NCI-H82 treated with DMSO at 0.1 percent for 48 hours (cell line): ENCODE measurements around the gene KLHDC4.
A peak's percentile ranks its signal among the peaks of the same experiment; 100 is the strongest.
"Not testable (repeated sequence)": the region's sequence is repeated elsewhere in the genome, so short reads cannot be mapped to it uniquely, and the experiment has no call there.

ENCODE experiments used
- DNase-seq: peaks from one replicate; lab custom pipeline; 2025; ENCODE audit not compliant: unreplicated experiment; lab: John Stamatoyannopoulos, UW

Gene KLHDC4

DNA sequence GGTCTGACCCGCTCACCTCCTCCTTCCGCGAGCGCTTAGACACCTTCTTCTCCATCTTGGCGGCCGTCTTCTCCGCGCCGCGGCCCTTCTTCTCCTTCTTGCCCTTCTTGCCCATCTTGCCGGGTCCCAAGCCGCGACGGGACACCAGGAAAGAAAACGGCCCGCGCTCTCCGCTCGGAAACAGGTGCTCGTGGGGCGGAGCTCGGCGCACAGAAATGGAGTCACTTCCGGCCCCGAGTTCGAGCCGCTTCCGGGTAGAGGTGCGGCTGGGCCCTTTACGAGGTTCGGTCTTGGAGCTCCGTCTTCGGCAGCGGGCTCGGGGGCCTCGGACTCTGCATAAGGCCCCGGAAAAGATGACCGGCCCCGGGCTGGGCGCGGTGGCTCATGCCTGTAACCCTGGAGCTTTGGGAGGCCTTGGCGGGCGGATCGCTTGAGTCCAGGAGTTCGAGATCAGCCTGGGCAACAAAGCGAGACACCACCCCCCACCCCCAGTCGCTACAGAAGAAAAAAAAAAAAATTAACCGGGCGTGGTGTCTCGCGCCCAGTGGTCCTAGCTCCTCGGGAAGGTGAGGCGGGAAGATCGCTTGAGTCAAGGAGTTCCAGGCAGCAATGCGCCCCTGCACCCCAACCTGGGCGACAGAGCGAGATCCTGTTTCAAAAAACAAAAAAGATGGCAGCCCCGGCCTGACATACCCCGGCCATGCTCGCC lies at the start of gene KLHDC4:
TSS of gene KLHDC4 (minus strand) at position 211 of the 709 bp plus-strand sequence. CDS start at position 115, 96 bp downstream.
- DNase-seq: no peak

DNA sequence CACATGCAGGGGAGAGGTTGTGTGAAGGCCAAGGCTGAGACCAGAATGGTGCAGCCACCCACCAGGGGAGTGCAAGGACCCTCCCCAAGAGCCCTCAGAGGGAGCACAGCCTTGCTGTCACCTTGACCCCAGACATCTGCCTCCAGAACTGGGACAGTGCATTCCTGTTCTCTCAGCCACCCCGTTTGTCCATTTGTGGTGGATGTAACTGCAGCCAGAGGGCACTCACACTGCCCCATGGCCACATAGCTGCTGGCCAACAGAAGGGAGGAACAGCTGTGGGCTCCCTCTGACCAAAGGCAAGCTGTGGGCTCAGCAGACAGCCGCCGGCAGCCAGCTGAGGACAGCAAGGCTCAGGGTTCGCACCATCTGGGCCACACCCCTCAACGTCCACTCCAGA lies 49.8 kb upstream of the KLHDC4 start:
- no peak for DNase-seq

DNA sequence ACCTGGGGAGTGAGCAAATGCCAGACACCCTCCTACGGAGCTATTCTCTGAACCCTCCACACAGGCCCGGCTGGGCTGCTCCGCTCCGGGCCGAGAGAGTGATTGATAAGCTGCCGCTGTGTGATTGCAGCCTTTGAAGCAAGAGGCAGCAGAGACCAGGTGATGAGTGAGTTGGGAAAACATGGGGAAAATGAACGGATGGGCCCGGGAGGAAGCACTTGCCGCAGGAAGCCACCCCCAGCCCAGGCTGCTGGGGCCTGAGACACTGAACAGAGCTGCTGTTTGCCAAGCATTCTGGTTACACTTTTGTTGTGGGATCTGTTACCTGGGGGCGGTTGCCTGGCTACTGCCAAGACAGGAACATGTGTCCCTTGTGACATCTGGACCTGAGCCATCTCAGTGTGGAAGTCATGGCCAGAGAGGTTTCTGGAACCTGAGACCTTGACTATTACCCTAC lies 46.4 kb upstream of the KLHDC4 start:
- no peak for DNase-seq

DNA sequence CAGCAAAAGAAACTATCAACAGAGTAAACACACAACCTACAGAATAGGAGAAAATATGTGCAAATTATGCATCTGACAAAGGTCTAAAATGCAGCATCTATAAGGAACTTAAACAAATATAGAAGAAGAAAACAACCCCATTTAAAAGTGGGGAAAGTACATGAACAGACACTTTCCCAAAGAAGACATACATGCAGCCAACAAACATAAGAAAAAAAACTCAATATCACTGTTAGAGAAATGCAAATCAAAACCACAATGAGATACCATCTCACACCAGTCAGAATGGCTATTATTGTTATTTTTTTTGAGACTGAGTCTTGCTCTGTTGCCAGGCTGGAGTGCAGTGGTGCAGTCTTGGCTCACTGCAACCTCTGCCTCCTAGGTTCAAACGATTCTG lies 45.7 kb upstream of the KLHDC4 start:
- DNase-seq: not testable (repeated sequence)

DNA sequence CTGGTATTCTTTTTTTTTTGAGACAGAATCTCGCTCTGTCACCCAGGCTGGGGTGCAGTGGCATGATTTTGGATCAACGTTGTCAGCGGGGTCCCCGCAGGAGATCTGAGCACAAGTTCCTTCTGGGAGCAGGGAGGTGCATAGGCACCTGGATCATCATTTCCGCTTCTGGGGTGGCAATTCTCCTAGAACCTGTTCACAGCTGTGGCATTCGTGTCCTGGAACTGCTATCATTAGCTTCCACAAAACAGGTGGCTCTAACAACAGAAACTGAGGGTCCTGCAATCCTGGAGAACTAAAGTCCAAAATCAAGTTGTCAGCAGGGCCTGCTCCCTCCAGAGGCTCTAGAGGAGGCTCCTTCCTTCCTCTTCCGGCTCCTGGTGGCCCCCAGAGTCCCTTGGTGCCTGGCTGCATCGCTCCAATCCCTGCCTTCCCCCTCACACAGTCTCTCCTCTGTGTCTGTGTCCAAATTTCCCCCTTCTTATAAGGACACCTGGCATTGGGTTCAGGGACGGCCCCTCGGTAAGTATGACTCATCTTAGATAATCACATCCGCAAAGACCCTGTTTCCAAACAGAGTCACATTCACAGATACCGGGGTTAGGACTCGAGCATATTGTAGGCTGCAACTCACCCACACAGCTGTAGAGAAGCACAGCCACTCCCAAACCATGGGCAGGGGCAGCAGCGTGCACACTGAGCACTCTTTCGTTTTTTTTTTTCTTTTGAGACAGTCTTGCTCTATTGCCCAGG lies 43.5 kb upstream of the KLHDC4 start:
- DNase-seq: no peak

DNA sequence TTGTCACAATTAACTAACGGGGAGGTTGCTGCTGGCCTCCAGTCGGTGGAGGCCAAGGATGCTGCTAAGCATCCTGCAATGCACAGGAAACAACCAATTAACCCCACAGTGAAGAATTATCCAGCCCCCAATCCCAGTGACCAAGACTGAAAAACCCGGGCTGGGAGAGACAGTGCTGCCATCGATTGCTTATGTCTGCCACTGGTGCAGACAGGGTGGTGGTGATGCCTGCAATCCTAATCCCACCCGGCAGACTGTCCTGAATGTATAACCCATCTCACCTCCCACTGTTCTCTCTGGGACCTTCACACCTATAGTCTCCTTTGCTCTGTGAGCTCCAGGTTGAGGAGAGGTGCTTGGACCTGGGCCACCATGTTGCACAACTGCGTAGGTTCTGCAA lies 42.3 kb upstream of the KLHDC4 start:
- no peak for DNase-seq

DNA sequence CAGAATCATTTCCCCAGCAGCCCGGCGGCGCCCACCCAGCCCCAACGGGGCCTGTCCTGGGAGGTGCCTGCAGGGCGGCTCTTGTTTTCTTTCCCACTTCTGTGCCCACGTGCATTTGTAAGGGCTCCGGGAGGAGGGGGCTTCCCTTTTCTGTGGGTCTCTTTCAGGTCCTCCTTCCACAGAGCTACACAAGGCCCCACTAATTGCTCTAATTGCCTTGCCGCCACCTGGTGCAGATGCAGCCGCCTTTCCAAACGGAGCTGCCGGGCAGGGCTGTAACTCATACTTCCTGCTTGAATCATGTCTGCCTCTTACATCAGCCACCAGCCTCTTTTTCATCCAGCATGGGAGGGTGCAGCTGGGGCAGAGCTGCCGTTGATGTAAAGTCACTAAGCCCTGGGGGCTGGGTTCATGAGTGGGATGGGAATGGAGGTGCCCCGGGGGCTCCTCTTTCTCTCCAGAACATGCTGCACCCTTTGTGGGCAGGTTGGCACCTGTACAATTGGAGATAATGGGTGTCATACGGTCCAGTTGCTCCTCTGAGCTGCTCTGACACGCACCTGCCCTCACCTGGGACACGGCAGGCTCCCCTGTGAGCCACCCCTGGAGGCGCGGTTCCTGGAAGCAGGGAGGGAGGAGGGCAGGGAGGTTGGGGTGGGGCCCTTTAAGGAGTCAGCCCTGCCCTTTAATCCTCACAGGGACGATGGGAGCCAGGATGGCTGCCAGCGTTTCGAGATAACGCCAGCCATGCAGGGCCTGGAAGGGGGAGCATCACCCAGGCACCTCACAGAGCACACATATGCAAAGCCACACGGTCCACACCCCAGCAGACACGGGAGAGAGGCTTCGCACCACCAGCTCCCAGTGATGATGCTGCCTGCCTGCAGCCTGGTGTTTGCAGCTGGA lies 41.1 kb upstream of the KLHDC4 start:
- DNase-seq: peak; percentile 54

DNA sequence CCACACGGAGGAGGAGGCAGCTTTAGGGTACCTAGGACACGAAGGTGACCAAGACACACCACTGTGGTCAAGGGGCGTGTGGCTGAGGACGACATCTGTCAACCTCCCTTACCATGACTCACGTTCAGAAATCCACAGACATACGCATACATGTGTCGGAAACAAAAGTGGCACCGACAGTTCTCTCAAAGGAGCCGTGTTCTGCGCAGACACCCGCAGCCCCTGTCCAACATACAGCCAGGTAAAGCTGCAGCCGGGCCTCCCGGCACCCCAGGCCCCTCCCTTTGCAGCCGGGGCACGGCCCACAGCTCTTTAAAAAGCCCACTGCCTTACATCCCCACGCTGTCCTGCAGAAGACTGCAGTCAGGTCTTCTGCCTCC lies 40.5 kb upstream of the KLHDC4 start:
- DNase-seq: no peak

DNA sequence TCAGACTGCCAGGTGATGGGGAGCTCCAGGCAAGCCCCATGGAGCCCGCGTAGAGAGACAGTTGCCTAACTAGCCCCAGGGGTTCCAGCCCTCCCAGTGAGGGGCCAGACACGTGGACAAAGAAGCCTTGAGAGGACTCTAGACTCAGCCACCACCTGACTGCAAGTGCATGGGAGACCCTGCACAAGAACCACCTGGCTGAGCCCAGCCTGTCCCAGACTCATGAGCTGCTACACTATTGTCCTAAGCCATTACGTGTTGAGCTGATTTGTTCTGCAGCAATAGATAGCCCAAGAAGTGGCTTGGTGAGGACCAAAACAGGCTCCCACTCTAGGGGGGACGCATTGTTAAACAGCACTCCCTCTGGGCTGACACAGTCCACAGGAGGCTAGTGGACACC lies 37.6 kb upstream of the KLHDC4 start:
- DNase-seq: no peak

DNA sequence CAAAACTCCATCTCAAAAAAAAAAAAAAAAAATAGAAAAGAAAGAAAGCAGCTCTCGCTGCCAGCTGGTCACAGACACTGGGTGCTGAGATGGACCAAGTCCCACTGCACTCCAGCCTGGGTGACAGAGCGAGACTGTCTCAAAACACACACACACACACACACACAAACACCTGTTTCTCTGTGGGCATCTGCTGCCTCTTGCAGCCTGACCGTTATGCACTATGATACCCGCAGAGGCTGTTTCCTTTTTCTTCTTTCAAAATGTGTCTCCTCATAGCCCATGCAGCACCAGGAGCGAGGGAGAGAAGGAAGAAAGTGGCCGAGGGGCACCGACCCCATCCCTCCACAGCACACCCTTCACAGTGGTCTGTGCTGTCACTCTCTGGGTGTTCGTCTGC lies 36.9 kb upstream of the KLHDC4 start:
- DNase-seq: no peak

DNA sequence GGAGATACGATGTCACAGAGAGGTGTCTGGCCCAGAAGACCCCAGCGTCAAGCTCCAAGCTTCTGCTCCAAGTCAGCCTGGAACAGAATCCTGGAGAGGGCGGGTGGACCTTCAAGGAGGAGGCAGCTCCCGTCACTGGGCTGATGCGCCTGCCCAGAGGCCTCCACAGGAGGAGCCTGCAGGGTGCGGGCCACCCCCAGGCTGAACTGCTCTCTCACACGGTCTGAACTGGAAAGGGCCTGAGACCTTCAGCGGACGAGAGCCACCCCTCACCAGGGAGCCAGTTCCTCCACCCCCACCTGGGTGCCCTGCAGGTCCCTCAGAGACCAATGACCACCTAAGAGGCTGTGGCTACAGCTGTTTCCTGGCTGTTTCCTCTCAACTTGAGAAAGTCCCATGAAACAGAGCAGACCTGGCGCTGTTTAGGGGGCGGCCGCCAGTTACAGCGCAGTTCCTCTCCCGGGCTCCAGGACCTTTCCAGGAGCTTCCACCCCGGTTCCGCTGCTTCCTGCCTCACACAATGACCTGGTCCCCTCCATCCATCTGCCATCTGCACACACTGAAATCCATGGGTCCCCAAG lies 36.0 kb upstream of the KLHDC4 start:
- no peak for DNase-seq

DNA sequence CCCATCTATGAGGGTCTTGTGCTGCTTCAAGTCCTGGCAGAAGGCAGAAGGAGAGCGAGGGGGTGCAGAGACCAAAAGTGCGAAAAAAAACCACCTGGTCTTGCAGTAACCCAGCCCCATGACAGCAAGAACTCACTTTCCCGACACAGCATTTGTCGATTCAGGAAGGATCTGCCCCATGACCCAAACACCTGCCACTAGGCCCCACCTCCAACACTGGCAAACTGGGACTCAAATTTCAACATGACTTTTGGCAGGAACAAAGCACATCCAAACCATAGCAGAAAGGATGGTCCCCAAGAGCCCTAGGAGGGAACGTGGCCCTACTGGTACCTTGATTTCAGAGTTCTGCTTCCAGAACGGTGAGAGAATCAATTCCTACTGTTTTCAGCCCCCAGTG lies 34.7 kb upstream of the KLHDC4 start:
- no peak for DNase-seq

DNA sequence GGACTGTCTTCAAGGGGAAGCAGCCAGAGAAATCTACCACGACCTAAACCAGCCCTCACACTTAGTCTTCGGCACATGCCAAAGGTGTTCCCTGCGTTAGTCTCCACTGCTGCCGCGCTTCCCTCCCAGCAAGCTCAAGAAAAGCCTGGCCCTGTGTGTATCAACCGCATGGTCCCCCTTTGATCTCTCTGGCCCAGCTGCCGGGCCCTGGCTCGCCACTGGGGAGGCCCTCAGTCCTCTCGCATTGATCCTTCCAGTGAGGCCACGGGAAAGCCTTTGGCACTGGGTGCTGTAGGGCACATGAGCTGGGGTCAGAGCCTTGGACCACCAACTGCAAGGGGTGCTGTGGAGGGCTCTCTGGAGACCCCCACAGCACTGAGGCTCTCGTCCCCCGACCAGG lies 29.6 kb upstream of the KLHDC4 start:
- DNase-seq: no peak

DNA sequence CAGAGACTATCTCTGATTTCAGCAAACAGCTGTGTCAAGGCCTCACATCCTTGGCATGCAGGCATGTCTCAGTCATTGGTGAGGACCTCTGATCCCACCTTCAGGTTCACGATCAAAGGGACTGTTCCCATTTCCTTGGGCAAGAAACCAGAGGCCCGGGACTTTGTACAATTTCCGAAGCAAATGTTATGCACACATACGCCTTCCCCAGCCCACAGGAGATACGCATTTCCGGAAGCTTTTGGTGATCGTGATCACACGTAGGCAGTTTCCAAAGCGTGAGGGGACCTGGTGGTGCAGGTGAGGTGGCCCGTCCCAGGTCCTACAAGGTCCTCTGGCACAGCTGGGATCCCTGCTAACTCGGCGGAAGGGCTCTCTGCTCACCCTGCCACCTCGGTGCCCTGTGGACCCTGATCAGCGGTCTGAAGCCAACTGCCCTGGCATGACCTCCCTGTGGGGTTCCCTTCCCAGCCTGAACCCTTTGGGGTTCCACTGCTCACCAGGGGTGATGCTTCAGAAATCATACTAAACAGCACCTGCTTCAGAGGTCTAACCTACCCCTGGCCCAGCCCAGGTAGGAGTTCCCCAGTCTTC lies 28.8 kb upstream of the KLHDC4 start:
- no peak for DNase-seq

DNA sequence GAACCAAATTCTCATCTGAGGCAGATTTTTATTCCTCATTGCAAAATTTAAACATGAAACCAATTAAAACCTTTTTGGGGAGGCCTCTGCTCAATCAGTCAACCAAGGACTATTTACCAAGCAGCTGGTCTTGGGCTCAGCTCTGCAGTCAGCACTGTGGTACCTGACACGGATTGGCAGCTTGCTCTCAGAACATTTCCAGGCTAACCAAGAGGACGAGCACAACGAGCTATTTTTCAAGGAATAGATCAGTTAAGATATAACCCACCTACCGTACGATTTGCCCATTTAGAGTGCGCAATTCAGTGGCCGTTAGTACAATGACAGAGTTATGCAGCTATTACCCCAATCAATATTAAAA lies 26.4 kb upstream of the KLHDC4 start:
- peak; percentile 69 for DNase-seq

DNA sequence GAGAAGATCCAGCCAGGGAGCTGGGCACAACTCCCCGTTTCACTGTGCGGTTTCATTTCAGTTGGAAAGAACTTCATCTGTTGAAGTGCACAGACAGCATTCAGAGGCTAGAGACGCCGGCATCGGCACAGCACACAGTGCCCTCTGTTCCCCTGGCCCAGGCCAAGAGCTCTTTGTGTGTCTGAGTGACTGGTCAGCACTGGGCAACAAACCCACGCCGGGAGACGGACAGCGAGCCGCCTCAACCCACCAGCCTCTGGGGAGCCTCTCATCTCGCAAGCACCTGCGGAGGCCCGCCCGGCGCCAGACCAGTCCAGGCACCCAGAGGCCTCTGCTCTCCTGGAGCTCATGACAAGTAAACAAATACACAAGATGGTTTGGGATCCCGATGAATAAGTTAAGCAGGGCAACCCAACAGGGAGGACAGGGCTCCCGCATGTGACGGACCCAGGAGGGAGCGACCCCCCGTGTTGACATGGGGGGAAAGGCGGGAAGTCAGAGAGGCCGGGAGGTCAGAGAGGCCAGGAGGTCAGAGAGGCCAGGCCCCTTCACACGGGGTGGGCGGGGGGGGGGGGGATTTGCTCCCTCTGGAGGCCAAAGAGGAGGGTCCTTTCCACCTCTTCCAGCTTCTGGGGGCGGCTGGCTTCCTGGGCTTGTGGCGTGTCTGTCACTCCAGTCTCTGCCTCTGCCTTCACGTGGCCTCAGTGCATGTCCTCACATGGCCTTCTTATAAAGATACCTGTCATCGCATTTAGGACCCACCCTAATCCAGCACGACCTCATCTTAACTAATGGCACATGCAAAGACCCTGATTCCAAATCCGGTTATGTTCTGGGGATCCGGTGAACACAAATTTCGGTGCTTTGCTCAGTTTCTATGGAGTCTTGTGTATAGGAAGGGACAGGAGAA lies 25.8 kb upstream of the KLHDC4 start:
- DNase-seq: peak; percentile 72

DNA sequence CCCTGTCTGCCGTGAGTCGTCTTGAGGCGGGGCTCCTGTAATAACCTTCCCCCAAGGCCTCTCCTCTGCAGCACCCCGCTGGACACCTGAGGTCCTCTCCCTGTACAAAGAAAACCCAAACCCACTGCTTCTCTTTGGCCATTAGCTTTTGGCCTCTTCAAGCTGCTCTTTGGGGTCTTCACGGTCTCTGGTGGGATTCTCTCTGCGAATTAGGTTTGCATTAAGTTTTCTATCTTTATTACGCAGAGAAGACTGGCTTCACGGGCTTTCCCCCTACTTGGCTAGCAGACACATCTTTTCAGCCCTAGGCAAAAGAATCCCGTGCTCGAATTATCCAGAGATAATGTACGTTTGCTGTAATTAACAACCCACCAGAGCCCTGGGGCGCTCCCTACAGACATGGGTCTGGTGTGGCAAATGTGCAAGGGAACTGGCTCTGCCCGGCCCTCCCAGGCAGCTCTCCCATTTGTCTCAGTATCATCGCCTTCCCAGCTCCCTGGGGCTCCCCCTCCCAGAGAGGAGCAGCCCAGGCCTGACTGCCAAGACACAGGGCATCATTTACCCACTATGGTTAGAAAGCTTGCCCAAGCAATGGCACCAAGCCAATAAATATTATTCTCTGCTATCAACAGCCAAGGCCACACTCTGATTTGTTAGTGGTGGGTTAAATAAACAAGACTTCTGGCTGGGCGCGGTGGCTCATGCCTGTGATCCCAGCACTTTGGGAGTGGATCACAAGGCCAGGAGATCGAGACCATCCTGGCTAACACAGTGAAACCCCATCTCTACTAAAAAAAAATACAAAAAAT lies 24.7 kb upstream of the KLHDC4 start:
- no peak for DNase-seq

DNA sequence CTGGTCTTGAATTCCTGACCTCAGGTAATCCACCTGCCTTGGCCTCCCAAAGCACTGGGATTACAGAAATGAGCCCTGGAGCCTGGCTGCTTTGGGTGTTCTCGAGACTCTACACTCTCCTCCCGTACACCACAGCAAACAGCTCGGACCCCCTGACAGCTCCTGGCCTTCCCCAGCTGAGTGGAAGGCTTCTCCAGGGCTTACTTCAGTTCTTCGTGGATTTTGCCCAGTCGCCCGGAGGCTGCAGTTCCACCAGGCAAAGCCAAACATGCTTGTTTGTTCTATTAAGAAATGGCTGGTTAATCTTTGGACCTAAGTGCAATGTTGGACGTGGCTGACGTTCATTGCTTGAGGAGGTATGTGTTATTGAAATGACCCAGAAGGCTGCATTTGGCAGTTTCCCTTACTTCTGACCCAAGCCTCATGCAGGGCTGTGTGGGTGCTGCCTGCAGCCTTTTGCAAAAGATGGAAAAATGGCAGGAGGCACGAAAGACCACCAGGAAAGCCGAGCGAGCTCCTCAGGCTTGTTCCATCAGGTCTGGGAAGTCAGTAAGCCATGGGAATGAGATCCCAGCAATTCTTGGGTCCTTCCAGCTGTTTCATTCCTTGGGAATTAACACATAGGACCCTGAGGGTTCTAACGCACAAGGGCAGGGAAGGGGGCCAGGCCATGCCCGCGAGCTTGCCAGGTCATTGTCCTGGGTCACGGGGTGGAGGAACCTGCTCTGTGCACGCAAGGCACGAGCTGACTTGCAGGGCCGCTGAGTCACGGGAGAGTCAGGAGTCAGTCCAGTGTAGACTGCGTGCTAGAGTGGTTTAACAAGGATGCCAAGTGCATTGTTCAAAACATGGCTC lies 23.9 kb upstream of the KLHDC4 start:
- DNase-seq: no peak
